ENCODE measurements around the gene SP5. TPM values are rescaled to one million over a fixed set of nuclear protein-coding genes. Genes with fewer than 3 reads are reported as not detected.

SP5 gene
- total RNA-seq, 4 donors from 2014 or later, result 2.6 to 7.0 (median 4.4) TPM; not detected in 1

DNA sequence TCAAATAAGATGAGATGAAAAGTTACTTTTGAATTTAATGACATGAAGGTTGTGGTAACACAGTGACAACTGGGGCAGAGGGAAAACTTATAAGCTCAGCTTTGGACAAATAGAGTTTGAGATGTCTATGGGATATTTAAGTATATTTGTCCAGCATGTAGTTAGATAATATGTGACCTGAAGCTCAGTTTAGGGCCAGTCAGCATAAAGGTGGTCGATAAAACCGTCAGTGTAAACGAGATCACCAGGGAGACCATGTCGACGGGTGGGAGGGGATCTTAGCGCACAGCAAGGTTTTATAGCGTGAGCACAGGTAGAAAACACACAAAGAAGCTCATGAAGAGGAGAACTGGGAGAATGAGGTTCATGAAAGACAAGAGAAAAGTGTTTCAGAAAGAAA, 47.6 kb downstream of the SP5 start:
- TF ChIP-seq, protein P1, sequence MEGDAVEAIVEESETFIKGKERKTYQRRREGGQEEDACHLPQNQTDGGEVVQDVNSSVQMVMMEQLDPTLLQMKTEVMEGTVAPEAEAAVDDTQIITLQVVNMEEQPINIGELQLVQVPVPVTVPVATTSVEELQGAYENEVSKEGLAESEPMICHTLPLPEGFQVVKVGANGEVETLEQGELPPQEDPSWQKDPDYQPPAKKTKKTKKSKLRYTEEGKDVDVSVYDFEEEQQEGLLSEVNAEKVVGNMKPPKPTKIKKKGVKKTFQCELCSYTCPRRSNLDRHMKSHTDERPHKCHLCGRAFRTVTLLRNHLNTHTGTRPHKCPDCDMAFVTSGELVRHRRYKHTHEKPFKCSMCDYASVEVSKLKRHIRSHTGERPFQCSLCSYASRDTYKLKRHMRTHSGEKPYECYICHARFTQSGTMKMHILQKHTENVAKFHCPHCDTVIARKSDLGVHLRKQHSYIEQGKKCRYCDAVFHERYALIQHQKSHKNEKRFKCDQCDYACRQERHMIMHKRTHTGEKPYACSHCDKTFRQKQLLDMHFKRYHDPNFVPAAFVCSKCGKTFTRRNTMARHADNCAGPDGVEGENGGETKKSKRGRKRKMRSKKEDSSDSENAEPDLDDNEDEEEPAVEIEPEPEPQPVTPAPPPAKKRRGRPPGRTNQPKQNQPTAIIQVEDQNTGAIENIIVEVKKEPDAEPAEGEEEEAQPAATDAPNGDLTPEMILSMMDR (IDR thresholded peaks at IDR 0.05; ENCODE audit: low read depth), result no peak

DNA sequence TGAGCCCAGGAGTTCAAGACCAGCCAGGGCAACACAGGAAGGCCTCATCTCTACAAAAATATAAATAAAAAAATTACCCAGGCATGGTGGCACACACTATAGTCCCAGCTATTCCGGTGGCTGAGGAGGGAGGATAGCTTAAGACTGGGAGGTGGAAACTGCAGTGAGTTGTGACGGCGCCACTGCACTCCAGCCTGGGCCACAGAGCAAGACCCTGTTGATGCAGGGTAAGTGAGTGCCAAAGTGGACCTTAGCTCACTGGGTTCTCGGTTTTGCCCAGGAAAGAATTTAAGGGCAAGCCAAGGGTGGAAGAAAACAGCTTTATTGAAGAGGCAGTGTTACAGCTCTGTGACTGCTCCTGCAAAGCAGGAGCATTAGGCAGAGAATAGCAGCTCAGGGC, 48.1 kb downstream of the SP5 start:
- TF ChIP-seq, protein P1 (IDR thresholded peaks at IDR 0.05; ENCODE audit: low read depth), result no peak

DNA sequence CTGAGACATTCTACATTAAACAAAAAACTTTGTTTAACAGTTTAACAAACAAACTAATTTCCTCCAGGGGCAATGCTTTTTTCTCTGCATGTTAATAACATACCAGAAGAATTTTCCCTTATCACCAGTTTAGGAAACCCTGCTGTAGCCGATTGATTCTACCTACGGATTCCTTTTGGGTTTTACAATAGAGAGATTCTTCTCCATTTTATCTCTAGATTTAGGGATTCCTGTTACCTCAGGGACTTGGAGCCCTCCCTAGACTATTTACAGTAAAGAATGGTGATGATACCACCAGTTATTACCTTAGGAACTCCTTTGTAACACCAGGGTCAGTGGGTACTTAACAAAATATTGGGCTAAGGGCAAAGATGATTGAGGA, 49.7 kb downstream of the SP5 start:
- TF ChIP-seq, protein P1 (IDR thresholded peaks at IDR 0.05; ENCODE audit: low read depth), result no peak

DNA sequence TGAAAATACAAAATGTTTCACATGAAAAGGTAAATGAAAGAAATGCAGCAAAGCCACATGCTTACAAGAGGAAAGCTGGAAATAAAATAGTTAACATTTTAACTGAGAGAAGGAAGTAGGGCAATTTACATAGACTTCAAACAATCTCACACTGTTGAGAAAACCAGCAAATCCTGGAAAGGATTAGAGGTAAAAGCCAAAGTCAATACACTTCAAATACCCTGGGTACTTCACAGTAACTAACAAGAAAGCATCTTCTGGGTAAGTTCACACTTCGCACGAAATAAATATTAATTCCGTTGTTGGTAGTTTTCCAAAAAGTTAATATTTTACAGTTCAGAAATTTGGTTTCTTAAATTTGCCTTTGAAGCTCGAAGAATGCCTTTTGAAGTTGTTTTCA, 51.6 kb downstream of the SP5 start:
- TF ChIP-seq, protein P1 (IDR thresholded peaks at IDR 0.05; ENCODE audit: low read depth), result no peak

Small RNA genes lying within 50 kb of the gene (small RNA-seq; reads per million reads assigned to genes)
- gene RF02271, result not detected

Other genes starting within 250 kb of the SP5 start
- gene ERICH2, start 55.0 kb downstream of the SP5 start, total RNA-seq, result 1 to 10 TPM in 1 of 4 donors, not detected in 3; 1.0 TPM
- gene GAD1, start 101.5 kb downstream of the SP5 start, total RNA-seq, result 1 to 10 TPM in 1 of 4 donors, under 1 TPM in 1, not detected in 2; 0.68 to 2.4 TPM
- 10 to 100 TPM; 28.6 to 47.4 (median 36.0) TPM for gene GORASP2, start 213.9 kb downstream of the SP5 start, total RNA-seq

All from subcutaneous adipose tissue (tissue), 4 donors.